ENCODE results near the gene SNX27.

GRCh38 chr1:151615711-151616504 lies 4.1 kb downstream of the SNX27 start:
- no peak for TF ChIP-seq CTCF (IDR thresholded peaks at IDR 0.05 in 2 of 3, conservative IDR thresholded peaks at IDR 0.05 in 1 of 3; ENCODE audit: borderline replicate concordance in 1 of 3, insufficient read depth in 1 of 3, low read depth in 2 of 3, low read length in 2 of 3)
- TF ChIP-seq POLR2A (IDR thresholded peaks at IDR 0.05; ENCODE audit: borderline replicate concordance, extremely low read depth, insufficient read depth, insufficient read length), result no peak
- no peak for TF ChIP-seq ZNF274 (IDR thresholded peaks at IDR 0.05; ENCODE audit: low read depth, low read length)
- no peak for TF ChIP-seq MAX (IDR thresholded peaks at IDR 0.05)

All from HCT116 (cell line).